ENCODE data around the gene MOB3B.

GRCh38 chr9:27280860-27281259 lies 248.8 kb downstream of the MOB3B start:
- TF ChIP-seq SREBF2 (IDR thresholded peaks at IDR 0.05; ENCODE audit: low read length) (no peak), CBFB (IDR thresholded peaks at IDR 0.05; ENCODE audit: low read depth) (no peak), YBX1 (IDR thresholded peaks at IDR 0.05) (no peak), CHD4 (IDR thresholded peaks at IDR 0.05) (no peak), CTCF (IDR thresholded peaks at IDR 0.05 in 2 of 3, conservative IDR thresholded peaks at IDR 0.05 in 1 of 3; ENCODE audit: control insufficient read depth in 2 of 3, extremely low read depth in 1 of 3, insufficient read depth in 1 of 3, low read depth in 3 of 3, low read length in 3 of 3) (no peak), NRF1 (conservative IDR thresholded peaks at IDR 0.05; ENCODE audit: low read depth, low read length) (no peak), RCOR1 (conservative IDR thresholded peaks at IDR 0.05; ENCODE audit: low read depth, low read length) (no peak), HDGF (IDR thresholded peaks at IDR 0.05) (no peak)

Measured in GM12878 (cell line).